Effector CD4-positive, alpha-beta T cell (primary cell): ENCODE results near the gene CD226.
"Not testable (repeated sequence)": the region's sequence is repeated elsewhere in the genome, so short reads cannot be mapped to it uniquely, and the experiment has no call there.

Experiments used
- DNase-seq: peaks from one replicate; pipeline ENCODE4 v3.0.0-alpha.2; 2020

CD226 gene

DNA sequence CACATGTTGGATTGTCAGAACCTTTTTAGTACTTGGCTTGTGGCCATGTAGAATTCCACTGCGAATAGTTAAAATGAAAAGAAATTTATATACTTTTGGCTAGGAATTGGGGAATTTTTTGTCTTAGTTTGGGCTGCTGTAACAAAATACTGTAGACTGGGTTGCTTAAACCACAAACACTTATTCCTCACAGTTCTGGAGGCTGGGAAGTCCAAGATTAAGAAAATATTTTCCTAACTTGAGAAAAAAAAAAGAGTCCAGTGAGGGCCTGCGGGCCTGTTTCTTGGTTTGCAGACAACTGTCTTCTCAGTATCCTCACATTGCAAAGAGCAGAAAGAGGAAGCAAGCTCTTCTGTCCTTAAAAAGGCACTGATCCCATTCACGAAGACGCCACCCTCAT lies 81.9 kb downstream of the CD226 start:
- no peak for DNase-seq

DNA sequence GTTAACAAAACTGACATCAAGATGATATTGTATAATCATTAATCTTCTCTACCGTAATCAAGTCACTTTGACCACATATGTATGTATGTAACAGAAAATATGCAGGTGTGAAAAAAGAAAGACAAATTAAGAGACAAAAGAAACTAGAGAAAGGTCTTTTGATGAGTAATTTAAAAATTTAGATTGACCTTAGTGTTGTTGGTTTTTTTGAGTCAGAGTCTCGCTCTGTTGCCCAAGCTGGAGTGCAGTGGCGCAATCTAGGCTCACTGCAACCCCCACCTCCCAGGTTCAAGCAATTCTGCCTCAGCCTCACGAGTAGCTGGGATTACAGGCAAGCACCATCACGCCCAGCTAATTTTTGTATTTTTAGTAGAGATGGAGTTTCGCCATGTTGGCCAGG lies 82.9 kb downstream of the CD226 start:
- not testable (repeated sequence) for DNase-seq

DNA sequence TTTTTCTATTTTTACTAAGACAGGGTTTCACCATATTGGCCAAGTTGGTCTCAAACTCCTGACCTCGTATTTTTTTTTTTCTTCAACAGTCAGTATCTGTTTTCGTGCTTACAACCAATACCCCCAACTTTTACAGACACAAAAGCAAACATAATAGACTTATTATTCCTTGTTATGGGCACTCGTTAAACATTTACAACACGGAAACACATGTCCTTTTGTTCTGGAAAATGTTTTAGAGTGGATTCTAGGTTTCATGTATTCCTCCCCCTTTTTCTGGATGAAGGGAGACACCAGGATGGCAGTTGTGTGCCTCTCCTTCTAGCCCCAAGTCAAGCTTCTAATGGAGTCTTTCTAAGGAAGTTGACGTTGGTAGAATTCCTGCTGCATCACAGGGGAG lies 88.8 kb downstream of the CD226 start:
- no peak for DNase-seq

DNA sequence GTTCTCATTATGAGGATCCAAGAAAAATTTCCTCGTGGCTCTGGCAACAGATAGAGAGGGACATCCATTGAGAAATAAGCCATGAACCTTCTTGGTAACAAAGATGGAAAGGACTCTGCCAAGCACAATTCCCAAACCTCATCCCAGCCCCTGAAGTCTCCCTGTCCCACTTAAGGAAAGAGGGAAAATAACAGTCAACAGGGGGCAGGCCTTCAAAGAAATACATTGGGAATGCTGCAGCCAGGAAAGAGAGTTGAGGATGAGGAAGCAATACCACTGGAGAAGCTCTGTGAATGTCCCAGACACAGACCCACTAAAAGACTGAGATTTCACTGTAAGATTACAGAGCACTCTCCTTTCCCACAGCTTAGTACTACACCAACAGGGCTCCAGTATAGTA lies 93.2 kb downstream of the CD226 start:
- DNase-seq, result no peak

DNA sequence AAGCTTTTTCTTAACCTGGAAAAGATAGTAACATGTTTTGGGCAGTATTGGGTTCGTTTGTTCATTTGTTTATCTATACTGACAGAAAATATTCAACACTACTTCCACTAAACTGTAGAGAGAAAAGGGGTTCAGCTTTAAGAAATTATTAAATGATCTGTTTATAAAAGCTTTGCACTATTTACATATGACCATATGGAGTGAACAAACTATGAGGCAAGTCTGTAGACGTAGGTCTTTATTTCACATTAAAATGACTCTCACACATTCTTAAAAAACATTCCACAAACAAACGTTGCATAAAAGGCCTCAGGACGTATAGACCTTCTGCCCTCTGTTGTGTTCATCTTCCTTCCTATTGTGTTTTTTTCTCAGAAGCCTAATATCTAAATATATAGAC lies 94.6 kb downstream of the CD226 start:
- DNase-seq, result no peak

DNA sequence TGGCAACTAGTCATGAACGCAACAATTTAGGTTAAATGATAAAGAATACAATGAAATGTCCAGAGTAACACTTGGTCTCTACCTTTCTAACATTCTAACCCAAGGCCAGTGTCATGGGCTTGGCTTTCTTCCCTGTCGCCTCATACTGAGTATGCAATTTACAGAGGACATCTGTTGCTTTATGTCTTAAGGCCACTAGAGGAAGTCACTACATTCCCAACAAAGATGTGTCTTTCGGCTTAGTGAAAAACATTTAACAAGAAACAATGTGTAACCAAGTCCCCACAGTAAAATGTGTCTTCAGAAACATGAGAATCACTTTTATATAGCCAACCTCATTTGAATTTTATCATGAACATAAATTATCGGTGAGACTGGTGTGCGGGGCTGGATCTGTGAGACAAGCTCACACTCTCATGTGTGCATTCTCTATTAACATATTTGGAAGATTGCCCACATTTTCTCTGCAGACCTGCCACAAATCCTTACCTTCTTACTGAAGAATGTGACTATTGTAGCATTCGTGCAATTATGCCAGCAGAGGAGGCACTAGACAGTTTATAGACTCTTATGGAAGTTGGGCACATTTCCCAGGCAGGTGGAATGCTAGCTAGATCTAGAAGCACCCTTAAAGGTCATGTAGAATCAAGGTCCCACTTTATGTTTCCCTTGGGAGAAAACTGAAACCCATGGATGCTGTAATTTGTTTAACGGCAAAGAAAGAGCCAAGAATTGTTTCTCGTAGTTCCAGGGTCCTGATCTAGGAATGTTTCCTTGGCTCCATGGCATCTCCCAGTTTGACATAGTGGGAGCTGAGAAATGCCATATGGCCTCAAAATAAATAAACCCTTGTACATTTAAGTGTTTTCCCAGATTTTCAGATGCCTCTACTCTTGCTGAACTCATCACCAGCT lies 101.8 kb downstream of the CD226 start:
- no peak for DNase-seq

DNA sequence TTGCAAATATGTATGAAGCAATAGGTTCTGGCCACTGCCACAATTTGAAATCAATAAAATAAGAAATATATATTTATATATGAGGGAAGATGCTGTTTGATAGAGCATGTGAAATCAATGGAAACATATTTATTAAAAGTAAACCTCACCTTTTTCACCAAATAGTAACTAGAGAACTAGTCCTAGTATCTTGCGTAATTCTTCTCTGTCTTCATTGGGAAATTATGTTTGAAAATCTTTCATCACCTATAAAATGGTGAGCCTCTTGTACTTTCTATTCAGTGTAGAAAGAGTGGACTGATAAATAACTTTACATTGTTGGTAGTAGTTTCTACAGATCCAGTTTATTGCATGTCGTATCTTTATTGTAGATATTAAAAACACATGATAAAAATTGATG lies 103.0 kb downstream of the CD226 start:
- DNase-seq, result no peak

DNA sequence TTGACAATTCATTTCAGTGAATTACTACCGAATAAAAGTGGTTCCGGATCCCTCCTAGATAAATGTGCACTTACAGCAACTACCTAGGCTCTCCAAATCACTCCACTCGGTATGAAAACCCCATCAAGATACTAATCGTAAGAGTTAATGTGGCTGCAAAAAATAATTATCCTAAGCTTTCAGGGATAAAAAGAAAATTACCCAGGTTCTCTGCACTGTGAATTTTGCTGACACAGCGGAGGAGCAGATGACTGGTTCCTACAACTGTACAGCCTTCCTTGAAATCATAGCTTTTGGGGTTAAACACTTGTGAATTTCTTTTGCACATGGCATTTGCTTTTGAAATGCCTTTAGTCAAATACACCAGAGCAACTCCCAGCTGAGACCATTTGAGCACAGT lies 104.7 kb downstream of the CD226 start:
- DNase-seq, result no peak

DNA sequence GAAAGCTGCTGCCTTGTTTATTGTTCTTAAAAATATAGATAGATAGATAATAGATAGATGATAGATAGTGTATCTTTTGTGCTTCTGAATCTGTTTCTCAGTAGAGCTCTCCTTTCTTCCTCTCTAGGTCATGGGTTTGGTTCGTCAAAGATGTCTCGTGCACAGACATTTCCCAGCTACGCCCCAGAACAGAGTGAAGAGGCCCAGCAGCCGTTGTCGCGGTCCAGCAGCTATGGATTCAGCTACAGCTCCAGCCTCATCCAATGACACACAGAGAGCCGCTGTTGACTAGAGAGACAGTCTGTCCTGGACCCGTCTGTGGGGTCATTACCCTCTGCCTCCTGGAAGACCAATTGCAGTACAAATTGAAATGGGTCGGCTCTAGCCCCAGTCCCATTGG lies 106.6 kb downstream of the CD226 start:
- DNase-seq, result no peak

DNA sequence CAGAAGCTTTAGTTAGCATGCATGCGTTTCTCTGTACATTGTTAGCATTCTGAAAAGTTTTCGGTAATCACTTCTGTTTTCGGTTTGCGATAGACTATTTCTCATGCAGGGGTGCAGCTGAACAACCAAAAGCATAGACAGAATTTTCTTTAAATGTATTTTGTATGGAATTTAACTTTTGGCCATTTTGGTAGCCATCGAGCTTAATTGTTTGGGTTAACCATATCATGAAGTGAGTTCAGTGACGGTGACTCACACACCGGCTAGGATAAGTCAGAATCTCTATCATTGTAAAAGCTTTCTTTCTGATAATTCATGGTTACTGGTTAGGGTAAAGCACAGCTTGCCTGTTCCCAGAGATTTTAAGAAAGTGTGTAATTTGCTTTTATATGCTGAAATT lies 107.2 kb downstream of the CD226 start:
- DNase-seq, result no peak

DNA sequence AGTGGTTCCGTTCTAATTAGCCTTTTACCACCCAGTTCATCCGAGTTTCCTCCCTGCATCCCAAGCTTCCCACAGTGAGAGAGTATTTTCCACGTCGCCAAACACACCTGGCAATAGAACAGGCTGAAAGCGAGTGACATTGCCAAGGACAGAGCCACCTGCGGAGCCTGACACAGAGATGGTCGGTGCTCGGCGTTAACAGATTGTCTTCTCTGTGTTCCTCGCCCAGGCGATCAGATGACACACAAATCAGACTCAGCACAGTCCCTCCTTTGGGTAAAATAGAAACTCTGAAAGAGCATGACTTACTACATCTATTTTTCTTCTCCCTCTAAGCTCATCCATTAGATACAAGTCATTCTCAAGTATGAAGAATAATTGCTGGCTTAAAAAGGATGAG lies 107.7 kb downstream of the CD226 start:
- DNase-seq, result no peak

DNA sequence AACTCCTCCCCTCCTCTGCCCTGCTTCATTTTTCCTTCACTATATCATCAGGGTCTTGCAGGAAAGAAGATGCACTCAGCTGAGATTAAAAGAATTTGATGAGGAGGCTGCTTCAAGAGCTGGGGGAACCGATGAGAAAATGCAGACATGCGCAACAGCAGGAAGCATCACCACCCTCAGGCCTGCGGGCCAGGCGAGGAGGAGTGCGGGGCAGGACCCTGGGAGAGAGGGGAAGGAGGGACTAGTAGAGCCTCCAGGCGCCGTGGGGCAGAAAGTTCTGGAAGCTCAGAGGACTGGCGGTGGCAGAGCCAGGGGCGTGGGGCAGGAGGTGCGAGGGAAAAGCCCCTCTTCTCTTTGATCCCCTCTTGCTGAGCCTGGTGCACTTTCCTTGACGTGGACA lies 108.2 kb downstream of the CD226 start:
- no peak for DNase-seq

DNA sequence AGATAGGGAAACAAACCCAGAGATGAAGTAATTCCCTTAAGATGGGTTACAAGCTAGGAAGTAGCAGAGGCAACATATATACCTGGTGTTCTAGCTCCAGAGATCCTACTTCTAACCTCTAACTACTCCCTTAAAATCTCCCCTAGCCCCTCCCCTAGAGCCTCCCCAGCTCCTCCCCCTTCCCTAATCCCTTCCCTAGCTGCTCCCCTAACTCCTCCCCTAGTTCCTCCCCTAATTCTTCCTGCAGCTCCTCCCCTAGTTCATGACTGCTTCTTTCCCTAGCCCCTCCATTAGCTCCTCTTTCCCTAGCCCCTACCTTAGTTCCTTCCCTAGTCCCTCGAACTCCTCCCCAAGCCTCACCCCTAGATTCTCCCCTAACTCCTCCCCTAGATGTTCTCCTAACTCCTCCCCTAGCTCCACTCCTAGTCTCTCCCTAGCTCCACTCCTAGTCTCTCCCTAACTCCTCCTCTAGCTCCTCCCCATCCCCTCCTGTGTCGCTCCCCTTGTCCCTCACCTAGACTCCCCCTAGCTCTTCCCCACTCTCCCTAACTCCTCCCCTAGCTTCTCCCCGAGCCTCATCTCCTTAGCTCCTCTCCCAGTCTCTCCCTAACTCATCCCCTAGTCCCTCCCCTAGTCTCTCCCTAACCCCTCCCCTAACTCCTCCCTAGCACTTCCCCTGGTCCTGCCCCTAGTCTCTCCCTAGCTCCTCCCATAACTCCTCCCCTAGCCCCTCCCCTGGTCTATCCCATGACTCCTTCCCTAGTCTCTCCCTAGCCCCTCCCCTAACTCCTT lies 108.9 kb downstream of the CD226 start:
- no peak for DNase-seq

DNA sequence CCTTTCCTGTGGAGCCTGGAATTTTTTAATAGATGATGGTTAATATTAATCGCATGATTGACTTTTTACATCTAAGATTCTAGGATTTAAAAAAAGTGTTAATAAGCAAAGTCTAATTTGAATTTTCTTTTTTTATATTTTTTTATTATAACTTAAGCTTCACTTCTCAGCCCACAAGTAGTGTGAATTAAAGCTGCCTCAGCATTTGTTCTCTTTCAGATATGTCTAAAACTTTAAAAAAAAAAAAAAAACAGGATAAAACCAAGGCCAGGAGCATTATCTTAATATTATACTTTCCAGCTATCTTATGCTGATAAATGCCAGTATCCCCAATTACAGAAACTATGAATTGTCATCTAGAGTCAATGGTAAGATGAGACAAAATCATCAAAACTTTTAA lies 109.7 kb downstream of the CD226 start:
- DNase-seq, result no peak

DNA sequence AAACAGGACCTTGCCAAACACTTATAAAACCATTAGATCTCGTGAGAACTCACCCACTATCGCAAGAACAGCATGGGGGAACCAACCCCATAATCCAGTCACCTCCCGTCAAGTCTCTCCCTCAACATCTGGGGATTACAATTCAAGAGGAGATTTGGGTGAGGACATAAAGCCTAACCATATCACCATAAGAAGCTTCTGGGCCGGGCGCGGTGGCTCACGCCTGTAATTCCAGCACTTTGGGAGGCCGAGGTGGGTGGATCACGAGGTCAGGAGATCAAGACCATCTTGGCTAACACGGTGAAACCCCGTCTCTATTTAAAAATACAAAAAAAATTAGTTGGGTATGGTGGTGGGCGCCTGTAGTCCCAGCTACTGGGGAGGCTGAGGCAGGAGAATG lies 112.7 kb downstream of the CD226 start:
- not testable (repeated sequence) for DNase-seq

DNA sequence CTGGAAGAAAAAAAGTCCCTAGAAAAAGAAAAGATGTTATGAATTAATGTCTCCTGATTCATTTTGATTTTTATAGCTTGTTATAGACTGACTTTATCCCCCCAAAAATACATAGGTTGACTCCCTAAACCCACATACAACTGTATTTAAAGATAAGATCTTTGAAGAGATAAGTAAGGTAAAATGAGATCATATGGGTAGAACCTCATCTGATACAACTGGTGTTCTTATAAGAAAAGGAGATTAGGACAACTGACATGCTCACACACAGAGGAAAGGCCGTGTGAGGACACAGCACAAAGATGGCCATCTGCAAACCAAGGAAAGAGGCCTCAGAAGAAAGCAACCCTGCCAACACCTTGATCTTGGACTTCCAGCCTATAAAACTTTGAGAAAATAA lies 117.5 kb downstream of the CD226 start:
- DNase-seq, result no peak

DNA sequence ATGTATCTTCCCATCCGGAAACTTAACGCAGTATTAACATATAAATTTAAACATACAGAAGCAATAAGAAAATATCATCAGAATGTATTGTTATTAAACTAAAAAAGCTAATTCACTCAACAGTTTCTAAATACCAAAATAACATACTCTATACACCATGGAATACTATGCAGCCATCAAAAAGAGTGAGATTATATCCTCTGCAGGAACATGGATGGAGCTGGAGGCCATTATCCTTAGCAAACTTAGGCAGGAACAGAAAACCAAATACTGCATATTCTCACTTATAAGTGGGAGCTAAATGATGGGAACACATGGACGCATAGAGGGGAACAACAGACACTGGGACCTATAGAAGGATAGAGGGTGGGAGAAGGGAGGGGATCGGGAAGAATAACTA lies 127.1 kb downstream of the CD226 start:
- DNase-seq, result no peak

DNA sequence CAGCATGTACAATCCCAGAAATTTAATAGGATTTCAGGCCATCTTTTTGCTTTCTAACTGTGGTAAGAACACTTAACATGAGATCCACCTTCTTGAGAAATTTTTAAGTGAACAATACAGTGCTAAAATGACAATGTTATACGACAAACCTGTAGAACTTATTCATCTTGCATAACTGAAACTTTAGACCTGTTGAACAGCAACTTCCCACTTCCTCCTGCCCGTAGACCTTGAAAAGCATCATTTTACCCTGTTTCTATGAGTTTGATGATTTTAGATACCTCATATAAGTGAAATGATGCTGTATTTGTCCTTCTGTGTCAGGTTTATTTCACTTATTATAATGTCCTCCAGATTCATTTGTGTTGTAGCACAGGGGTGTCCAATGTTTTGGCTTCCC lies 128.2 kb downstream of the CD226 start:
- DNase-seq, result no peak

DNA sequence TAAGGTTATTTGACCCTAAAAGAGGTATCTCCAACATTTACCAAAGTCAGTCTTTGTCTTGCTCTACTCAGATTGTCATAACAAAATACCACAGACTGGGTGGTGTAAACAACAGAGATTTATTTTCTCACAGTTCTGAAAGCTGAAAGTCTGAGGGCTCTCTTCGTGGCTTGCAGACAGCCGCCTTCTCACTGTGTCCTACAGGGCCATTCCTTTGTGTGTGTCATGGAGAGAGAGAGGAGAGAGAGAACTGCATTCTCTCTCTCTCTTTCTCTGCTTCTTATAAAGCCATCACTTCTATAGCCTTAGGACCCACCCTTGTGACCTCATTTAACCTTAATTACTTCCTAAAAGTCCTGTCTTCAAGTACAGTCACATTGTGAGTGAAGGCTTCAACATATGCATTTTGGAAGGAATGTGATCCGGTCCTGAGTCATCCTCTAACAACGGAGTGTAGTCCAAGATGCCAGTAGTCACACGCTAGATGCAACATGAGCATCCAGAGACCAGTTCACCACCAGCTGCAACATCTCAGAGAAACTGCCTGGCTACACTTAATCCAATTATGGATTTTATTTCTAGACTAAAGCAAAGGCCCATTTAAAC lies 130.2 kb downstream of the CD226 start:
- no peak for DNase-seq

DNA sequence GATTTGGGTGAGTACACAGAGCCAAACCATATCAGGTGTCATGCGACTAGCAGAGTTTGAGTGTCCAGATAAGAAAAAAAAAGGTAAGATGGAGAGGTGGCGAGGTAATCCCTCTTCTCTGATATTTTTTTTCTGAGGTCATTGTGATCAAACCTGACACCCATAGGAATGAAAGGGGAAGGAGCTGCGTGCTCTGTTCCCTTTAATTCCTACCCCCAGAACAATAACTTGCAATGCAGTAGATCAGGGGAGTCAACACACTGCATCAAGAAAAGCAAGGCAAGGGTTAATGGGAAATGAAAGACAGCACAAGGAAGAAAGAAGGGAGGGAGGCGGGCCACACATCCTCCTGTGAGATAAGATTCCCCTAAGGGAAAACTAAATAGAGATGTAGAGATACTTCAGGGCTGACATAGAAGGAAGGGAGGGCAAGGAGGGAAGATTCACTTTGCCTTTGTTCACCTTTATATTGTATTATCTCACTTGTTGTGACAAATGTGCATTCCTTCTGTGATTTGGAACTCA lies 132.8 kb downstream of the CD226 start:
- no peak for DNase-seq

DNA sequence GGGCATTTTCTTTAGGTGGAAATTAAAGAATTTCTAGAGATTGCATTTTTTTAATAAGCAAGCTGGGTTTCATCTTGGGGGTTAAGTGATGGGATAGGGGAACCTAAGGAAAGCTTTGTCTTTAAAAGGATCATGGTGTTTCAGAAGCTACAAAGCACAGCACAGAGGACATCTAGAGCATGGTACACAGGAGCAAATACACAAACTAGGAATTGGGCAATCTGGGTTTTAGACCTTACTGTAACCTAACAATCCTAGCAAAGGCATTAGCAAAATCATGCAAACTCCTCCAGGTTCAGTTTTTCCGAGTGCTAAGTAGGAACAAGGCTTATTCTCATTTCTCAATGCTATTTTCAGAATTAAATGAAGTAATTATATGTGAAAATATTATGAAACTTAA lies 134.1 kb downstream of the CD226 start:
- DNase-seq, result no peak

DNA sequence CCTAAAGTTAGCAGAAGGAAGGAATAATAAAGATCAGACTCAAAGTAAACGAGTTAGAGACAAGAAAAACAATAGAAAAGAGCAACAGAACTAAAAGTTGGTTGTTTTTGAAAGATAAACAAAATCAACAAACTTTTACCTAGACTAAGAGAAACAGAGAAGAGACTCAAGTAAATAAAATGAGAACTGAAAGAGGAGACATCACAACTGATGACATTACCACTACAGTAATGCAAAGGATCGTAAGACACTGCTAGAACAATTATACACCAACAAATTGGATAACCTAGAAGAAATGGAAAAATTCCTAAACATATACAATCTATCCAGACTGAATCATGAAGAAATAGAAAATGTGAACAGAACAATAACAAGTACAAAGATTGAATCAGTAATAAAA lies 139.3 kb downstream of the CD226 start:
- no peak for DNase-seq

DNA sequence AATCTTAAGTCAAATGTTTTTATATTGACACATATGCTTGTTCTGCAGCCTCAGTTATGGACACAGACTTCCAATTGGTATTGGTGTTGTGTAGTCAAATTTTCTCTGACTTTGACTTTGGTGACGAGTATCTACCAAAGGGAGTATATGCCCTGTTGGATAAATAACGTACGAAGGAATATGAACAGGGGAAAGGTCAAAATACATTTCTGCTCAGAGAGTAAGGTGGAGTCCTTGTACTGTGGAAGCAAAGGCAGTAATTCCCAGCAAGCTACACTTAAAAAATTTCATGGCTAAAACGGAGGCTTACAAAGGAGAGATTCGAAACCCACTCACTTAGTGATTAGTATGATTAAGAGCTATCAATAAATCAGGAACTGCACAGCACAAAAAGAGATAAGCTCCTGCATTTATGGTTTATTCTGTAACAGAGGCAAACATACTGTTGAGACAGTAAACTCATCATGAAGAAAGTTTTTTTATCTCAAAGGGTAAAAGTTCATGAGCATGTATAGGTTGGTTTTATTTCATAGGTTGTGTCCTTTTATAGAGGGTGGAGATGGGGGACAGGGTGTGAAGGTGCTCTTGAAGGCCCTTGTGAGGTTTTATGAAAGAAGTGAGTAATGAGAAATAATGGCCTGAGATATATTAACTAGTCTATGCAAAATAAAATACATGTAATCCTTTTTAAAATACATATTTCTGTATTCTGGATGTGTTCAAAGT lies 142.7 kb downstream of the CD226 start:
- no peak for DNase-seq
